MM.1S (cell line): ENCODE measurements around the gene TMEM198.

Experiments
- EZH2 ChIP-seq: fragments of 300-600 bp; sonication (generic); optimal IDR thresholded peaks from 2 replicates; pipeline ENCODE3; 2017; ENCODE audit warnings: low read depth, mild to moderate bottlenecking, antibody characterized with exemption, low read length, mixed read lengths
- TF ChIP-seq, protein P1 (sequence below): fragments of 300-600 bp; sonication (generic); IDR thresholded peaks from 2 replicates; pipeline ENCODE4 v1.5.1; 2016; ENCODE audit warnings: antibody characterized with exemption, low read length, mixed read lengths

DNA sequence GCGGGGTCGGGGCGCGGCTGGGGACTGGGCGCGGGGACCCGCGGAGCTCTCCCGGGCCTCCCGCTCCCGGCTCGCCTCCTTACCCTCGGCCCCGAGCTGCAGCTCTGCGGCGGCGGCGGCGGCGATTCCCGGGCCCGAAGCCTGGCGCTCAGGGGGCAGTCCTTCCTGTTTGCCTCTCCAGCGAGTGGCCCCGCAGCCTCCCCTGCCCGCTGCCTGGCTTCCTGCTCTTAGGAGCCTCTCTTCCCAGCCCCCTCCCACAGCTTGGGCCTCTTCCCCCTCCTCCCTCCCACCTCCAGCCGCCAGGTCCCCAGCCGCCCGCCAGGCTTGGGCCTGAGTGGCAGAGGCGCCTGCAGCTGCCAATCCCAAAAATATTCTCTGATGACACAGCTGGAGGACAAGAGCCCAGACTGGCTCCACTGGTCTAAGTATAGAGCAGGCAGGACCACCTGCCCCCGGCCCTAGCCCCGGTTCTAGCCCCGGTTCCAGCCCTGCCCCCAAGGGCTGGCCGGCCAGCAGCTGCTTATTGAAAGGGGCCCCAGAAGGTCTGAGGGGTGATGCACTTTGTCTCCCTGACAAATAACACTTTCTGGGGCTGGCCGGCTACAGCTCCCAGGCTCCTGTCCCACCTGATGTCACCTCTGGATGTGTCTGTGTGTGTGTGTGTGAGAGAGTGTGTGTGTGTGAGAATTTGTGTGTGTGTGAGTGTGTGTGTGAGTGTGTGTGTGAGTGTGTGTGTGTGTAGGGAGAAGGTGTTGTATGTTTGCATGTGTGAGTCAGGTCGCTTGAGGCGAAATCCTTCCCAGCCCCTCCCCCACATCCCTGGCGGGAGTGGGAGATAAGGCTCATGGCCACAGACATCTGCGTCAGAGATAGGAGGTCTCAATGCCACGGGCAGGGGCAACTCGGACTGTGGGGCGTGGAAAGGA lies 27.7 kb downstream of the TMEM198 start, which contains the start of gene OBSL1:
- TF ChIP-seq, protein P1, sequence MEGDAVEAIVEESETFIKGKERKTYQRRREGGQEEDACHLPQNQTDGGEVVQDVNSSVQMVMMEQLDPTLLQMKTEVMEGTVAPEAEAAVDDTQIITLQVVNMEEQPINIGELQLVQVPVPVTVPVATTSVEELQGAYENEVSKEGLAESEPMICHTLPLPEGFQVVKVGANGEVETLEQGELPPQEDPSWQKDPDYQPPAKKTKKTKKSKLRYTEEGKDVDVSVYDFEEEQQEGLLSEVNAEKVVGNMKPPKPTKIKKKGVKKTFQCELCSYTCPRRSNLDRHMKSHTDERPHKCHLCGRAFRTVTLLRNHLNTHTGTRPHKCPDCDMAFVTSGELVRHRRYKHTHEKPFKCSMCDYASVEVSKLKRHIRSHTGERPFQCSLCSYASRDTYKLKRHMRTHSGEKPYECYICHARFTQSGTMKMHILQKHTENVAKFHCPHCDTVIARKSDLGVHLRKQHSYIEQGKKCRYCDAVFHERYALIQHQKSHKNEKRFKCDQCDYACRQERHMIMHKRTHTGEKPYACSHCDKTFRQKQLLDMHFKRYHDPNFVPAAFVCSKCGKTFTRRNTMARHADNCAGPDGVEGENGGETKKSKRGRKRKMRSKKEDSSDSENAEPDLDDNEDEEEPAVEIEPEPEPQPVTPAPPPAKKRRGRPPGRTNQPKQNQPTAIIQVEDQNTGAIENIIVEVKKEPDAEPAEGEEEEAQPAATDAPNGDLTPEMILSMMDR: no peak
- no peak for TF ChIP-seq EZH2
